H1 (cell line): ENCODE data around the gene STK36. TPM values are rescaled to one million over a fixed set of nuclear protein-coding genes. Genes with fewer than 3 reads are reported as not detected.

Source experiments
- CTCF ChIA-PET: fragments of 300-600 bp; sonication (Branson Sonifier 250); formaldehyde crosslinking; loops from one replicate; lab custom pipeline; 2021; ENCODE audit not compliant: partially characterized antibody; lab: Charles Lee
- POLR2A ChIA-PET: fragments of 300-600 bp; sonication (Branson Sonifier 250); formaldehyde crosslinking; loops from one replicate; lab custom pipeline; 2021; ENCODE audit warnings: inconsistent platforms; ENCODE audit not compliant: partially characterized antibody; lab: Charles Lee
- DNase-seq, 2 experiments: peaks; one replicate each; pipeline versions ENCODE4 v3.0.0 to v3.0.0-alpha.2; 2010 to 2022; ENCODE audit warnings: low spot score in 2 of 2, low read depth in 1 of 2, mixed read lengths in 1 of 2
- FAIRE-seq: peaks from 2 replicates; lab custom pipeline; 2011; peaks lifted over from hg19 to GRCh38; lab: Jason Lieb, UNC
- H2AFZ ChIP-seq: 2 replicates; pipeline ENCODE4 v1.8.1; 2012; ENCODE audit warnings: low read length, inconsistent platforms
- H2AK5ac ChIP-seq: 2 replicates; pipeline ENCODE4 v1.6.1; 2013; ENCODE audit warnings: low read depth, low read length
- H2BK120ac ChIP-seq: replicated peaks from 2 replicates; pipeline ENCODE3; 2013; ENCODE audit warnings: low read depth, low read length, inconsistent platforms
- H2BK12ac ChIP-seq: 2 replicates; pipeline ENCODE4 v1.6.1; 2013; ENCODE audit warnings: low read depth, low read length
- H2BK15ac ChIP-seq: 2 replicates; pipeline ENCODE4 v1.6.1; 2013; ENCODE audit warnings: low read length
- H2BK20ac ChIP-seq: 2 replicates; pipeline ENCODE4 v1.6.1; 2013; ENCODE audit warnings: low read length
- H2BK5ac ChIP-seq: 2 replicates; pipeline ENCODE4 v1.6.1; 2013; ENCODE audit warnings: low read depth, low read length
- H3K14ac ChIP-seq: 2 replicates; pipeline ENCODE4 v1.6.1; 2013; ENCODE audit warnings: inconsistent platforms; ENCODE audit not compliant: insufficient read length
- H3K18ac ChIP-seq: 2 replicates; pipeline ENCODE4 v1.6.1; 2013; ENCODE audit warnings: low read length; ENCODE audit errors: extremely low read depth
- H3K23ac ChIP-seq: 2 replicates; pipeline ENCODE4 v1.6.1; 2013; ENCODE audit warnings: inconsistent platforms; ENCODE audit not compliant: insufficient read length
- H3K23me2 ChIP-seq: 2 replicates; pipeline ENCODE4 v1.6.1; 2013; ENCODE audit warnings: low read depth, low read length
- H3K27ac ChIP-seq: 2 replicates; pipeline ENCODE4 v1.6.1; 2011; ENCODE audit warnings: low read depth, low read length, inconsistent platforms
- H3K27me3 ChIP-seq, 4 experiments: replicated peaks in 1 of 4; 1 replicate in 1 of 4; 2 replicates in 3 of 4; pipeline versions ENCODE4 v1.6.1 to v1.8.1; 2011 to 2013; ENCODE audit warnings: low read length in 3 of 4, mild to moderate bottlenecking in 3 of 4, inconsistent platforms in 2 of 4, mixed read lengths in 2 of 4, moderate library complexity in 1 of 4; ENCODE audit not compliant: control insufficient read depth in 3 of 4, insufficient read depth in 3 of 4; ENCODE audit errors: extremely low read depth in 1 of 4
- H3K36me3 ChIP-seq, 4 experiments: 2 replicates each; pipeline versions ENCODE4 v1.6.1 to v1.8.1; 2011 to 2013; ENCODE audit warnings: mild to moderate bottlenecking in 4 of 4, low read length in 3 of 4, moderate library complexity in 2 of 4, control low read depth in 1 of 4, inconsistent platforms in 1 of 4; ENCODE audit not compliant: insufficient read depth in 4 of 4, control insufficient read depth in 2 of 4
- H3K4ac ChIP-seq: replicated peaks from 2 replicates; pipeline ENCODE3; 2013; ENCODE audit warnings: low read length, low read depth, mixed read lengths, inconsistent platforms; ENCODE audit not compliant: insufficient read length
- H3K4me1 ChIP-seq, 4 experiments: replicated peaks in 1 of 4; 1 replicate in 1 of 4; 2 replicates in 3 of 4; pipeline versions ENCODE4 v1.6.1 to v1.8.1; 2011 to 2013; ENCODE audit warnings: low read length in 3 of 4, inconsistent platforms in 2 of 4, mixed read lengths in 1 of 4; ENCODE audit not compliant: insufficient read depth in 4 of 4, control insufficient read depth in 3 of 4
- H3K4me2 ChIP-seq, 2 experiments: 2 replicates each; pipeline versions ENCODE4 v1.6.1 to v1.8.1; 2011 to 2013; ENCODE audit warnings: low read depth in 2 of 2, low read length in 2 of 2, control low read depth in 1 of 2, inconsistent platforms in 1 of 2, mild to moderate bottlenecking in 1 of 2; ENCODE audit not compliant: insufficient read depth in 1 of 2
- H3K4me3 ChIP-seq, 4 experiments: fragments of 200-600, 300-600 bp in 1 of 4; sonication (generic), shearing (Covaris generic), sonication (Bioruptor Twin) in 1 of 4; 2 replicates each; pipeline versions ENCODE4 v1.5.1 to v1.8.1; 2011 to 2016; ENCODE audit warnings: low read length in 4 of 4, low read depth in 3 of 4, control low read depth in 2 of 4, inconsistent platforms in 2 of 4, mild to moderate bottlenecking in 2 of 4, mixed read lengths in 1 of 4, moderate library complexity in 1 of 4; ENCODE audit not compliant: insufficient read depth in 2 of 4; ENCODE audit errors: extremely low read depth in 1 of 4
- H3K56ac ChIP-seq: replicated peaks from 2 replicates; pipeline ENCODE3; 2013; ENCODE audit warnings: low read depth, mild to moderate bottlenecking, mixed read lengths, low read length, inconsistent platforms; ENCODE audit not compliant: insufficient read length
- H3K79me1 ChIP-seq: 2 replicates; pipeline ENCODE4 v1.6.1; 2013; ENCODE audit warnings: low read depth, low read length, control low read depth
- H3K79me2 ChIP-seq, 2 experiments: 2 replicates each; pipeline versions ENCODE4 v1.6.1 to v1.8.1; 2012 to 2013; ENCODE audit warnings: low read length in 2 of 2, mild to moderate bottlenecking in 2 of 2, inconsistent platforms in 1 of 2; ENCODE audit not compliant: insufficient read depth in 2 of 2, control insufficient read depth in 1 of 2
- H3K9ac ChIP-seq, 4 experiments: replicated peaks in 1 of 4; 1 replicate in 1 of 4; 2 replicates in 3 of 4; pipeline versions ENCODE4 v1.6.1 to v1.8.1; 2011 to 2013; ENCODE audit warnings: low read depth in 3 of 4, low read length in 3 of 4, control low read depth in 2 of 4, mild to moderate bottlenecking in 2 of 4, moderate library complexity in 2 of 4, inconsistent platforms in 1 of 4; ENCODE audit errors: extremely low read depth in 1 of 4
- H3K9me3 ChIP-seq, 2 experiments: 2 replicates each; pipeline versions ENCODE4 v1.6.1 to v1.8.1; 2012 to 2013; ENCODE audit warnings: mild to moderate bottlenecking in 2 of 2, moderate library complexity in 2 of 2, control low read depth in 1 of 2, inconsistent platforms in 1 of 2, low read depth in 1 of 2, low read length in 1 of 2, mixed read lengths in 1 of 2; ENCODE audit not compliant: insufficient read depth in 2 of 2
- H4K20me1 ChIP-seq, 2 experiments: replicated peaks in 1 of 2; 2 replicates each; pipeline versions ENCODE3 to v1.8.1; 2011 to 2013; ENCODE audit warnings: inconsistent platforms in 2 of 2, low read length in 2 of 2, mild to moderate bottlenecking in 1 of 2; ENCODE audit not compliant: insufficient read depth in 2 of 2, control insufficient read depth in 1 of 2
- H4K5ac ChIP-seq: 2 replicates; pipeline ENCODE4 v1.6.1; 2013; ENCODE audit warnings: low read length, low read depth, mixed read lengths, inconsistent platforms; ENCODE audit not compliant: insufficient read length
- H4K8ac ChIP-seq: 2 replicates; pipeline ENCODE4 v1.8.0; 2013; ENCODE audit warnings: mild to moderate bottlenecking, moderate library complexity, low read length, inconsistent platforms; ENCODE audit not compliant: insufficient read depth; ENCODE audit errors: extremely low read depth
- H4K91ac ChIP-seq: replicated peaks from 2 replicates; pipeline ENCODE3; 2013; ENCODE audit warnings: low read length, mixed read lengths, inconsistent platforms; ENCODE audit not compliant: insufficient read length
- CBX5 ChIP-seq: fragments of 300-800, 300-1000 bp; sonication (generic); IDR thresholded peaks from 2 replicates; pipeline ENCODE4 v1.7.1; 2016; ENCODE audit warnings: antibody characterized with exemption, low read length, low read depth
- CHD1 ChIP-seq: IDR thresholded peaks from 2 replicates; pipeline ENCODE4 v1.6.1; 2012; ENCODE audit warnings: low read depth, low read length, improper control_type of control experiment
- CTBP2 ChIP-seq: IDR thresholded peaks from 2 replicates; pipeline ENCODE4 v1.7.0; 2011; ENCODE audit warnings: borderline replicate concordance, mild to moderate bottlenecking, moderate library complexity, mixed read lengths, low read length; ENCODE audit not compliant: insufficient read depth, insufficient read length
- NANOG ChIP-seq: IDR thresholded peaks from 2 replicates; pipeline ENCODE4 v1.6.1; 2011; ENCODE audit warnings: low read length, low read depth, mild to moderate bottlenecking, inconsistent platforms; ENCODE audit not compliant: insufficient read depth, poor library complexity, severe bottlenecking
- PHF8 ChIP-seq: fragments of 200-600 bp; sonication (generic); conservative IDR thresholded peaks from 2 replicates; pipeline ENCODE4 v1.7.1; 2012; ENCODE audit warnings: low read depth, mild to moderate bottlenecking, inconsistent platforms, low read length, moderate library complexity
- SIRT6 ChIP-seq: IDR thresholded peaks from one replicate; pipeline ENCODE4 v1.7.1; 2012; ENCODE audit warnings: low read length, inconsistent platforms
- WGBS, 2 experiments: shearing (Covaris generic) in 1 of 2; methylation state at CpG; one replicate each; pipeline versions ENCODE4 v1.1.6 to v1.1.7; 2013 to 2015; ENCODE audit warnings: low lambda C conversion rate in 2 of 2, mixed read lengths in 2 of 2, inconsistent platforms in 1 of 2, low coverage in 1 of 2, missing lambda C conversion rate in 1 of 2; ENCODE audit not compliant: insufficient replicate concordance in 2 of 2, insufficient coverage in 1 of 2, insufficient read length in 1 of 2; ENCODE audit errors: extremely low coverage in 1 of 2, missing lambda C conversion rate in 1 of 2; 5-methylcytosine and 5-hydroxymethylcytosine counted together
- polyA plus RNA-seq, 7 experiments: library from polyadenylated mRNA; depleted of rRNA in 3 of 7; stranded (reverse) in 5 of 7; unstranded in 2 of 7; fragments of >200 nt in 5 of 7; fragments of 200-250 nt in 2 of 7; gene quantifications; 1 replicate in 5 of 7; 2 replicates in 1 of 7; 4 replicates in 1 of 7; pipeline versions ENCODE4 v1.2.1 to v1.2.3, GENCODE V29; 2011 to 2013; ENCODE audit warnings: missing spikeins in 2 of 7, mixed read lengths in 2 of 7
- total RNA-seq: library from RNA; stranded (reverse); fragmentation: NEBNext Ultra II Directional; extraction: Animal tissue kit (Norgen Biotek cat#: 25700); gene quantifications from 2 replicates; pipeline ENCODE4 v1.2.1, GENCODE V29; 2021

The STK36 gene
- total and polyA plus RNA-seq, 2 of the 8 experiments (the other 6 are each of a cell fraction or from before 2014, with no cell fraction given) = 41.4 to 57.6 TPM

GRCh38 chr2:218744615-218745014, 72.7 kb downstream of the STK36 start:
- no peaks in the 10 kb centered on the region for H3K27me3 ChIP-seq
- no peak overlapping the region for H2BK15ac ChIP-seq
- no peak overlapping the region for H2BK5ac ChIP-seq
- H4K8ac ChIP-seq = no peak overlapping the region
- no peak overlapping the region for H3K14ac ChIP-seq
- ChIA-PET POLR2A (interaction anchor here (1.5 kb wide), 1 partner anchor 10 kb away, joined by 4 read pairs; no protein-coding TSS in a partner anchor), CTCF (interaction anchor here (0.9 to 7.8 kb wide), 3 partner anchors 17 to 103 kb away, joined by 3 to 39 read pairs (median 5); no protein-coding TSS in a partner anchor)
- H4K91ac ChIP-seq = no peak overlapping the region
- no peak overlapping the region for H2AFZ ChIP-seq
- H3K4me1 ChIP-seq = no peaks in the 10 kb centered on the region
- H3K9ac ChIP-seq = no peak overlapping the region
- 91 to 100% methylated on average over 1 to 3 of the region's 3 CpGs for WGBS, 2 experiments
- FAIRE-seq (no peak), DNase-seq (no peak)
- no peaks in the 10 kb centered on the region for H3K9me3 ChIP-seq
- H3K27ac ChIP-seq = no peak overlapping the region
- H2AK5ac ChIP-seq = no peak overlapping the region
- H3K23ac ChIP-seq = no peak overlapping the region
- no peak overlapping the region for H3K4ac ChIP-seq
- H3K23me2 ChIP-seq = no peaks in the 10 kb centered on the region
- peaks cover 2% of the 10 kb centered on the region; the same call in 1 of the 2 replicates for H3K79me1 ChIP-seq
- H2BK12ac ChIP-seq = no peak overlapping the region
- no peak overlapping the region for H2BK120ac ChIP-seq
- no peak overlapping the region for H3K4me3 ChIP-seq
- peaks cover 2 to 3% of the 10 kb centered on the region in 2 experiments for H4K20me1 ChIP-seq
- no peak overlapping the region for H3K18ac ChIP-seq
- H4K5ac ChIP-seq = no peak overlapping the region
- H3K36me3 ChIP-seq = peaks cover 22 to 80% (median 48%) of the 10 kb centered on the region in 4 experiments
- H2BK20ac ChIP-seq = no peak overlapping the region
- no peaks in the 10 kb centered on the region for H3K79me2 ChIP-seq
- H3K4me2 ChIP-seq = no peak overlapping the region
- H3K56ac ChIP-seq = no peak overlapping the region
- no peak for TF ChIP-seq CHD1
- no peak for TF ChIP-seq SIRT6
- TF ChIP-seq PHF8 = no peak
- TF ChIP-seq CBX5 = no peak
- no peak for TF ChIP-seq NANOG
- TF ChIP-seq CTBP2 = no peak
